Neural progenitor cell (in vitro differentiated cells): ENCODE measurements around the gene KCNQ1. TPM values are rescaled to one million over a fixed set of nuclear protein-coding genes. Genes with fewer than 3 reads are reported as not detected.

Source experiments
- DNase-seq: peaks from one replicate; pipeline ENCODE4 v3.0.0-alpha.2; 2016; ENCODE audit warnings: low spot score
- H2AFZ ChIP-seq: fragments of 200-600 bp; sonication (generic); replicated peaks from 2 replicates; pipeline ENCODE4 v1.6.1; 2016; ENCODE audit warnings: antibody characterized with exemption
- H3F3A ChIP-seq: fragments of 200-600 bp; sonication (generic); 2 replicates; pipeline ENCODE4 v1.6.1; 2016; ENCODE audit warnings: antibody characterized with exemption, low read depth
- H3K27ac ChIP-seq: fragments of 200-600 bp; sonication (generic); 2 replicates; pipeline ENCODE4 v1.5.1; 2016; ENCODE audit warnings: mild to moderate bottlenecking
- H3K27me3 ChIP-seq: fragments of 200-600 bp; sonication (generic); 2 replicates; pipeline ENCODE4 v1.6.1; 2016; ENCODE audit warnings: mild to moderate bottlenecking, moderate library complexity
- H3K36me3 ChIP-seq: fragments of 200-600 bp; sonication (generic); 2 replicates; pipeline ENCODE4 v1.5.1; 2016
- H3K4me1 ChIP-seq: fragments of 200-600 bp; sonication (generic); 2 replicates; pipeline ENCODE4 v1.6.1; 2016; ENCODE audit warnings: mixed run types
- H3K4me2 ChIP-seq: fragments of 200-600 bp; sonication (generic); 2 replicates; pipeline ENCODE4 v1.6.1; 2016
- H3K4me3 ChIP-seq: fragments of 200-600 bp; sonication (generic); 2 replicates; pipeline ENCODE4 v1.5.1; 2016
- H3K79me2 ChIP-seq: fragments of 200-600 bp; sonication (generic); 2 replicates; pipeline ENCODE4 v1.6.1; 2016; ENCODE audit warnings: low read depth
- H3K9ac ChIP-seq: fragments of 200-600 bp; sonication (generic); 2 replicates; pipeline ENCODE4 v1.6.1; 2016
- H3K9me3 ChIP-seq: fragments of 200-600 bp; sonication (generic); 2 replicates; pipeline ENCODE4 v1.5.1; 2016; ENCODE audit warnings: low read depth
- H4K20me1 ChIP-seq: fragments of 200-600 bp; sonication (generic); 2 replicates; pipeline ENCODE4 v1.6.1; 2016; ENCODE audit warnings: low read depth
- H3K27ac Mint-ChIP-seq: 3 replicates; pipeline ENCODE4 v1.8.0; 2021; ENCODE audit warnings: mixed read lengths
- H3K27me3 Mint-ChIP-seq: 2 replicates; pipeline ENCODE4 v1.8.0; 2022; ENCODE audit warnings: low read depth, mild to moderate bottlenecking, inconsistent platforms, moderate library complexity, mixed read lengths; ENCODE audit not compliant: insufficient read depth
- H3K36me3 Mint-ChIP-seq: 3 replicates; pipeline ENCODE4 v1.8.0; 2021; ENCODE audit warnings: mixed read lengths
- H3K4me1 Mint-ChIP-seq: 3 replicates; pipeline ENCODE4 v1.8.0; 2021; ENCODE audit warnings: mixed read lengths
- H3K4me3 Mint-ChIP-seq: 3 replicates; pipeline ENCODE4 v1.8.0; 2021; ENCODE audit warnings: mild to moderate bottlenecking, moderate library complexity, mixed read lengths
- H3K9me3 Mint-ChIP-seq: 3 replicates; pipeline ENCODE4 v1.8.0; 2020; ENCODE audit warnings: mixed read lengths
- CTCF ChIP-seq: fragments of 200-600 bp; sonication (generic); IDR thresholded peaks from 2 replicates; pipeline ENCODE4 v1.5.1; 2017; ENCODE audit warnings: antibody characterized with exemption, mild to moderate bottlenecking
- EZH2 ChIP-seq: fragments of 200-600 bp; sonication (generic); IDR thresholded peaks from 2 replicates; pipeline ENCODE4 v1.6.1; 2017; ENCODE audit warnings: antibody characterized with exemption, mild to moderate bottlenecking, moderate library complexity
- EZH2phosphoT487 ChIP-seq: fragments of 200-600 bp; sonication (generic); IDR thresholded peaks from 2 replicates; pipeline ENCODE4 v1.6.1; 2017; ENCODE audit warnings: antibody characterized with exemption
- total RNA-seq: library from RNA; depleted of rRNA; stranded (reverse); fragments of >200 nt; gene quantifications from 2 replicates; pipeline ENCODE4 v1.2.3, GENCODE V29; 2015; ENCODE audit warnings: low replicate concordance

KCNQ1 gene
- total RNA-seq, 1 donor from 2014 or later = 0.11 TPM

GRCh38 chr11:2728128-2728662 lies 283.4 kb downstream of the KCNQ1 start:
- Histone ChIP-seq H3K27ac (no peak overlapping the region), H3K9ac (no peak overlapping the region), H3K4me3 (no peak overlapping the region), H3K4me2 (no peak overlapping the region), H3F3A (no peaks in the 10 kb centered on the region), H3K4me1 (no peaks in the 10 kb centered on the region), H3K36me3 (no peaks in the 10 kb centered on the region), H3K27me3 (peaks cover 49% of the 10 kb centered on the region), H4K20me1 (no peaks in the 10 kb centered on the region), H2AFZ (no peak overlapping the region), H3K79me2 (no peaks in the 10 kb centered on the region), H3K9me3 (no peaks in the 10 kb centered on the region)
- H3K4me3 Mint-ChIP-seq = no peak overlapping the region
- H3K36me3 Mint-ChIP-seq = no peaks in the 10 kb centered on the region
- DNase-seq = no peak
- peaks cover 34% of the 10 kb centered on the region for H3K4me1 Mint-ChIP-seq
- H3K27me3 Mint-ChIP-seq = peaks cover 29% of the 10 kb centered on the region
- TF ChIP-seq EZH2phosphoT487 = no peak
- no peak for TF ChIP-seq EZH2
- TF ChIP-seq CTCF = no peak
- peaks cover under 1% of the 10 kb centered on the region for H3K9me3 Mint-ChIP-seq
- peak overlapping the region; percentile 15 for H3K27ac Mint-ChIP-seq

- Histone ChIP-seq H3K4me2 (no peak overlapping the region), H3K9me3 (no peaks in the 10 kb centered on the region), H2AFZ (no peak overlapping the region), H3K9ac (no peak overlapping the region), H3K27ac (no peak overlapping the region), H3F3A (no peaks in the 10 kb centered on the region), H3K4me1 (no peaks in the 10 kb centered on the region), H4K20me1 (no peaks in the 10 kb centered on the region), H3K27me3 (peaks cover 43% of the 10 kb centered on the region), H3K36me3 (no peaks in the 10 kb centered on the region), H3K4me3 (no peak overlapping the region), H3K79me2 (no peaks in the 10 kb centered on the region)
- Mint-ChIP-seq H3K36me3 (no peaks in the 10 kb centered on the region), H3K9me3 (peaks cover 2% of the 10 kb centered on the region), H3K27ac (no peak overlapping the region), H3K4me1 (peaks cover 37% of the 10 kb centered on the region), H3K4me3 (no peak overlapping the region), H3K27me3 (peaks cover 29% of the 10 kb centered on the region)
- no peak for TF ChIP-seq EZH2
- DNase-seq = no peak
Measured at GRCh38 chr11:2728663-2729332, 284.0 kb downstream of the KCNQ1 start.

- Mint-ChIP-seq H3K27ac (no peak overlapping the region), H3K4me1 (peaks cover 38% of the 10 kb centered on the region), H3K36me3 (no peaks in the 10 kb centered on the region), H3K9me3 (peaks cover 2% of the 10 kb centered on the region), H3K27me3 (peaks cover 28% of the 10 kb centered on the region), H3K4me3 (no peak overlapping the region)
- no peaks in the 10 kb centered on the region for H3K79me2 ChIP-seq
- no peak overlapping the region for H3K27ac ChIP-seq
- TF ChIP-seq EZH2 (no peak), CTCF (no peak), EZH2phosphoT487 (no peak)
- no peak overlapping the region for H3K4me2 ChIP-seq
- H3K9ac ChIP-seq = no peak overlapping the region
- H3F3A ChIP-seq = no peaks in the 10 kb centered on the region
- H3K36me3 ChIP-seq = no peaks in the 10 kb centered on the region
- no peaks in the 10 kb centered on the region for H4K20me1 ChIP-seq
- DNase-seq = no peak
- H2AFZ ChIP-seq = no peak overlapping the region
- no peaks in the 10 kb centered on the region for H3K9me3 ChIP-seq
- no peak overlapping the region for H3K4me3 ChIP-seq
- H3K27me3 ChIP-seq = peaks cover 32% of the 10 kb centered on the region
- H3K4me1 ChIP-seq = no peaks in the 10 kb centered on the region
Measured at GRCh38 chr11:2729841-2730240, 285.0 kb downstream of the KCNQ1 start.
